ENCODE results near the gene HPDL. TPM values are rescaled to one million over a fixed set of nuclear protein-coding genes. Genes with fewer than 3 reads are reported as not detected.
A peak's percentile ranks its signal among the peaks of the same experiment; 100 is the strongest.

The HPDL gene
- total and polyA plus RNA-seq, 10 of the 15 experiments (the other 5 are each of a cell fraction or from before 2014, with no cell fraction given) = 1.3 to 75.5 (median 31.8) TPM

DNA sequence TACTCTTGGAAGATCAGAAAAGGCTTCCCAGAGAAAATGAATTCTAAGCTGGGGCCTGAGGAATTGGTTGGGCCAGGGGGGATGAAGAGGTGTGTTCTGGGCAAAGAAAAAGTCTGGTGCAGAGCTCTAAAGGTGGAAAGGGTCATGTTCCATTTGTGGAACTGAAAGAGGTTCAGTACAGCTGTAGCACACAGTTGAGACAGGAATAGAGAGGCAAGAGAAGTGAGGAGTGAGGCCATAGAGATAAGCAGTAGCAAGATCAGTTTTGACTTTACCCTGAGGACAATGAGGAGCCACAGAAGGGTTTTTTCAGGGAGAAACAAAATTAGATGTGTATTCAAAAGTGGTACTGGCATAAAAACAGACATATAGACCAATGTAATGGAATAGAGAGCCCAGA, 43.9 kb downstream of the HPDL start (continued):
- TF ChIP-seq, protein P1, sequence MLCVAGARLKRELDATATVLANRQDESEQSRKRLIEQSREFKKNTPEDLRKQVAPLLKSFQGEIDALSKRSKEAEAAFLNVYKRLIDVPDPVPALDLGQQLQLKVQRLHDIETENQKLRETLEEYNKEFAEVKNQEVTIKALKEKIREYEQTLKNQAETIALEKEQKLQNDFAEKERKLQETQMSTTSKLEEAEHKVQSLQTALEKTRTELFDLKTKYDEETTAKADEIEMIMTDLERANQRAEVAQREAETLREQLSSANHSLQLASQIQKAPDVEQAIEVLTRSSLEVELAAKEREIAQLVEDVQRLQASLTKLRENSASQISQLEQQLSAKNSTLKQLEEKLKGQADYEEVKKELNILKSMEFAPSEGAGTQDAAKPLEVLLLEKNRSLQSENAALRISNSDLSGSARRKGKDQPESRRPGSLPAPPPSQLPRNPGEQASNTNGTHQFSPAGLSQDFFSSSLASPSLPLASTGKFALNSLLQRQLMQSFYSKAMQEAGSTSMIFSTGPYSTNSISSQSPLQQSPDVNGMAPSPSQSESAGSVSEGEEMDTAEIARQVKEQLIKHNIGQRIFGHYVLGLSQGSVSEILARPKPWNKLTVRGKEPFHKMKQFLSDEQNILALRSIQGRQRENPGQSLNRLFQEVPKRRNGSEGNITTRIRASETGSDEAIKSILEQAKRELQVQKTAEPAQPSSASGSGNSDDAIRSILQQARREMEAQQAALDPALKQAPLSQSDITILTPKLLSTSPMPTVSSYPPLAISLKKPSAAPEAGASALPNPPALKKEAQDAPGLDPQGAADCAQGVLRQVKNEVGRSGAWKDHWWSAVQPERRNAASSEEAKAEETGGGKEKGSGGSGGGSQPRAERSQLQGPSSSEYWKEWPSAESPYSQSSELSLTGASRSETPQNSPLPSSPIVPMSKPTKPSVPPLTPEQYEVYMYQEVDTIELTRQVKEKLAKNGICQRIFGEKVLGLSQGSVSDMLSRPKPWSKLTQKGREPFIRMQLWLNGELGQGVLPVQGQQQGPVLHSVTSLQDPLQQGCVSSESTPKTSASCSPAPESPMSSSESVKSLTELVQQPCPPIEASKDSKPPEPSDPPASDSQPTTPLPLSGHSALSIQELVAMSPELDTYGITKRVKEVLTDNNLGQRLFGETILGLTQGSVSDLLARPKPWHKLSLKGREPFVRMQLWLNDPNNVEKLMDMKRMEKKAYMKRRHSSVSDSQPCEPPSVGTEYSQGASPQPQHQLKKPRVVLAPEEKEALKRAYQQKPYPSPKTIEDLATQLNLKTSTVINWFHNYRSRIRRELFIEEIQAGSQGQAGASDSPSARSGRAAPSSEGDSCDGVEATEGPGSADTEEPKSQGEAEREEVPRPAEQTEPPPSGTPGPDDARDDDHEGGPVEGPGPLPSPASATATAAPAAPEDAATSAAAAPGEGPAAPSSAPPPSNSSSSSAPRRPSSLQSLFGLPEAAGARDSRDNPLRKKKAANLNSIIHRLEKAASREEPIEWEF (IDR thresholded peaks at IDR 0.05; ENCODE audit: insufficient replicate concordance, low read depth, low read length) = no peak
- TF ChIP-seq RUNX3 (IDR thresholded peaks at IDR 0.05; ENCODE audit: low read length) (0 out of 2 replicates have a peak, but pooled peaks have one; percentile 32), SMAD1 (IDR thresholded peaks at IDR 0.05; ENCODE audit: low read depth, partially characterized antibody) (no peak), SUPT20H (IDR thresholded peaks at IDR 0.05; ENCODE audit: borderline replicate concordance, control insufficient read depth, low read depth, low read length) (no peak), ZNF687 (IDR thresholded peaks at IDR 0.05) (no peak), POLR2A (IDR thresholded peaks at IDR 0.05; ENCODE audit: low read depth, low read length) (no peak), PAX5 (IDR thresholded peaks at IDR 0.05; ENCODE audit: borderline replicate concordance, low read depth, low read length) (no peak), TCF7 (IDR thresholded peaks at IDR 0.05; ENCODE audit: borderline replicate concordance) (no peak), ZZZ3 (IDR thresholded peaks at IDR 0.05; ENCODE audit: control insufficient read depth, insufficient read length, low read depth) (no peak), REST (IDR thresholded peaks at IDR 0.05; ENCODE audit: low read depth, low read length) (no peak), IRF4 (IDR thresholded peaks at IDR 0.05; ENCODE audit: low read depth, low read length) (peak; percentile 36; the same call in 1 of the 2 replicates)
